NCI-H510A (cell line): ENCODE results near the gene TMOD1.
"Not testable (repeated sequence)": the region's sequence is repeated elsewhere in the genome, so short reads cannot be mapped to it uniquely, and the experiment has no call there.

Experiments used
- DNase-seq: peaks from one replicate; lab custom pipeline; 2025; lab: John Stamatoyannopoulos, UW

The TMOD1 gene

GRCh38 chr9:97501177-97501971, at the start of gene TMOD1:
TMOD1 (plus strand) TSS chr9:97501666; CDS start chr9:97524189, 22,523 bp downstream.
- peak; percentile 63 for DNase-seq

GRCh38 chr9:97453573-97453972, 47.9 kb upstream of the TMOD1 start:
- not testable (repeated sequence) for DNase-seq

GRCh38 chr9:97456841-97457240, 44.6 kb upstream of the TMOD1 start:
- not testable (repeated sequence) for DNase-seq

- no peak for DNase-seq
These were observed 42.1 kb upstream of the TMOD1 start for GRCh38 chr9:97459326-97459725.

GRCh38 chr9:97462159-97462558, 39.3 kb upstream of the TMOD1 start:
- no peak for DNase-seq

GRCh38 chr9:97462914-97463313, 38.6 kb upstream of the TMOD1 start:
- DNase-seq, result no peak

- peak; percentile 17 for DNase-seq
These were observed 32.6 kb upstream of the TMOD1 start for GRCh38 chr9:97468658-97469448.

- no peak for DNase-seq
These were observed 31.4 kb upstream of the TMOD1 start for GRCh38 chr9:97470076-97470475.

GRCh38 chr9:97473717-97474116, 27.7 kb upstream of the TMOD1 start:
- DNase-seq, result no peak

GRCh38 chr9:97474372-97474925, 27.0 kb upstream of the TMOD1 start:
- no peak for DNase-seq

- no peak for DNase-seq
These were observed 26.4 kb upstream of the TMOD1 start for GRCh38 chr9:97475059-97475458.

GRCh38 chr9:97478301-97478981, 23.0 kb upstream of the TMOD1 start:
- no peak for DNase-seq

- DNase-seq, result no peak
These were observed 21.8 kb upstream of the TMOD1 start for GRCh38 chr9:97479496-97480159.

- no peak for DNase-seq
These were observed 21.3 kb upstream of the TMOD1 start for GRCh38 chr9:97480174-97480573.

- DNase-seq, result no peak
These were observed 20.7 kb upstream of the TMOD1 start for GRCh38 chr9:97480749-97481148.

- DNase-seq, result no peak
These were observed 17.3 kb upstream of the TMOD1 start for GRCh38 chr9:97484134-97484533.

GRCh38 chr9:97487107-97487506, 14.4 kb upstream of the TMOD1 start:
- no peak for DNase-seq

- DNase-seq, result no peak
These were observed 13.6 kb upstream of the TMOD1 start for GRCh38 chr9:97487861-97488260.

- DNase-seq, result no peak
These were observed 10.1 kb upstream of the TMOD1 start for GRCh38 chr9:97491216-97491999.

GRCh38 chr9:97497558-97498375, 3.7 kb upstream of the TMOD1 start:
- DNase-seq, result not testable (repeated sequence)
